8988T (cell line): ENCODE results near the gene MRPL41.
"Not testable (repeated sequence)": the region's sequence is repeated elsewhere in the genome, so short reads cannot be mapped to it uniquely, and the experiment has no call there.

Source experiments
- DNase-seq: peaks from one replicate; pipeline ENCODE4 v3.0.0; 2011

The MRPL41 gene

DNA sequence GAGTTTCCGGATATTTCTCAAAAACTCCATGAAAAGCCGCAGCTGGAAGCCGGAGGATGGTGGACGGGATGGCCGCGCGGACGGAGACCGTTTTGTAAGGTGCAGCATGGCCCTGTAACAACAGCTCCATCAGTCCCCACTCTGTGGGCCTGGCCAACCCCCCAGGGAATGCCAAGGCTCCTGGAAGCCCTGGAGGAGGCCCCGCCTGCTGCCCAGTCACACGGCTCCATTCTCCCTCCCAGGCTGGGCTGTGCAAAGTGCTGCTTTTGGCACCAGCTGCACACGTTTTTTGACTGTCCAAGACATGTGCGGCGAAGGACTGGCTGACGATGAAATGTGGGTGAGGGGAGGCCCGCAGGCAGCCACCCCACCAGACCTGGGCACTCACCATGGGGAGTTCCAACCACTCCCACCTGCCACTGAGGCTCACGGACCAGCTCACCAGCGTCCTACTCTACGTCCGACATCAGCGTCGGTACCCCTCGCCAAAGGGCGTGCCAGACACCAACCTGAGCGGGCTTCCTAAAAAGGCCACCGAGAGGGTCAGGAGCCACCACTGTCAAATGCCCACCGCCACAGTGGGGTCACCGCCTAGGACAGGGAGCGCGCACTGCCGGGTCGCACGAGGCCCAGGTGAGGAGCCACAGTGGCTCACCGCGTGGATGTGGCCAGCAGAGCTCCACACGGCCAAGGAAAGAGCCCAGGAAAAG is 28.8 kb upstream of the MRPL41 start:
- no peak for DNase-seq

- DNase-seq: no peak
Measured at GRCh38 chr9:137524161-137524980, 27.3 kb upstream of the MRPL41 start.

DNA sequence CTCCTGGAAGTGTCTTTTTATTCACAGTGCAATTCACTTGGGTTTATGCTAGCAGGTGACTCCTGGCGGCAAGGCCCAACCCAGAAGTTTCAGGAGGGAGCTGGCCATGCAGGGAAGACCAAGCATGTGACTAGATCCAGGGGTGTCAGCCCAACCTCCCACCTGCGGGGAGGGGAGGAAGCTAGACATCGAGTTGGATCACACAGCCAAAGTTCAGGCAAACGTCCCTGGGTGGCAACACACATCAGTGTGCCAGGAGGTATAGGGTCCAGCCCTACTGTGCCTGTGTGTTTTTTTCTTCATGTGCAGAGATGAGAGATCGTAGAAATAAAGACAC is 26.7 kb upstream of the MRPL41 start:
- no peak for DNase-seq

DNA sequence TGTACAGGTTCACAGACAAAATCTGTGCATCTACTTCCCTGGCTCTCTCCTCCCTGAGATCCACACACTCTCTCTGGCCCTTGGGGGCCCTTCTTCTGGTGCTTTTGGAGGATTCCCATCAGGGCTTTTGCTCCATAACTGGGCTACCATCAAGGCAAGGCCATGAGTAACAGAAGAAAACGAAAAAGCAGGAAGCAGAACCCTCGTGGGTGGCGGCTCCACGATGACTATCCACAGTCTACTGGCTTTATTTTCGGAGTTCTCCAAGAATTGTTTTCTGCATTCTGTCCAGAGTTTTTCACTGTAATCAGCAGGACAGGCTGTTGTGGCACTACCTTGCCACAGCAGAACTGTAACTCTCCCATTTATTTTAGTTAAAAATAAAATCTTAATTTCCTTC is 21.3 kb upstream of the MRPL41 start:
- DNase-seq: no peak

DNA sequence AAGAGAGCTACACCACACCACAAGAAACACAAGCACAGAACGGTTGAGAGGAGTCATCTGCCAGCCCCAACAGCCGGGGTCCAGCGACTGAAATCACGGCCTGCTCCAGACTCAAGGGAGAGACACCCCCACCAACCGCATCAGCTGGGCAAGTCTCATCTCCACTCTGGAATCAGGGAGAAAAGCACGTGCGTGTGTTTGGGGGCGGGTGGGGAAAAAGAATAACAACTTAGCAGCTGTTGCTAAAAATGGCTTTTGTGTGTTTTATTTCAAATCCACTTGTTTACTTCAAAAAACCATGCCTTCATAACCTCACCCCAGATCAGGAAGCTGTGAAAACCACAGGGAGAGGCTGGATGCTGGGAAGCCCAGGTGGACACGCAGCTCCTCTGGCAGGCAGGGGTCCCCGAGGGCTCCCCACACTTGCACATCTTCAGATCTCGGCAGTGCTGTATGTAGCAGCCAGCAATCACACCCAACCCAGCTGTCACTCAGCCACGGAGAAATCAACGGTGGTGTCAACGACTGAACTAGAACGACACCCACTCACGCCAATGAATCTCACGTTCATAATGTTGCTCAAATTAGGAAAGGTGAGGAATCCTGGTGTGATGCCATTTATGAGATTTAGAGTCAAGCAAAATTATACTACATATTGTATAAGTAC is 20.4 kb upstream of the MRPL41 start:
- DNase-seq: no peak

DNA sequence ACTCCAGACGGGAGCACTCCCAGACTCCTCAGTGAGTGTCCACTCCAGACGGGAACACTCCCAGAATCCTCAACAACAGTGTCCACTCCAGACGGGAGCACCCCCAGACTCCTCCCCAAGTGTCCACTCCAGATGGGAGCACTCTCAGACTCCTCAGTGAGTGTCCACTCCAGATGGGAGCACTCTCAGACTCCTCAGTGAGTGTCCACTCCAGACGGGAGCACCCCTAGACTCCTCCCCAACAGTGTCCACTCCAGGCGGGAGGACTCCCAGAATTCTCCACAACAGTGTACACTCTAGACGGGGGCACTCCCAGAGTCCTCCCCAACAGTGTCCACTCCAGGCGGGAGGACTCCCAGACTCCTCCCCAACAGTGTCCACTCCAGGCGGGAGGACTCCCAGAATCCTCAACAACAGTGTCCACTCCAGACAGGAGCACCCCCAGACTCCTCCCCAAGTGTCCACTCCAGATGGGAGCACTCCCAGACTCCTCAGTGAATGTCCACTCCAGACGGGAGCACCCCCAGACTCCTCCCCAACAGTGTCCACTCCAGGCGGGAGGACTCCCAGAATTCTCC is 18.7 kb upstream of the MRPL41 start:
- not testable (repeated sequence) for DNase-seq

- DNase-seq: peak; percentile 65
Measured at GRCh38 chr9:137534256-137535119, 17.2 kb upstream of the MRPL41 start.

DNA sequence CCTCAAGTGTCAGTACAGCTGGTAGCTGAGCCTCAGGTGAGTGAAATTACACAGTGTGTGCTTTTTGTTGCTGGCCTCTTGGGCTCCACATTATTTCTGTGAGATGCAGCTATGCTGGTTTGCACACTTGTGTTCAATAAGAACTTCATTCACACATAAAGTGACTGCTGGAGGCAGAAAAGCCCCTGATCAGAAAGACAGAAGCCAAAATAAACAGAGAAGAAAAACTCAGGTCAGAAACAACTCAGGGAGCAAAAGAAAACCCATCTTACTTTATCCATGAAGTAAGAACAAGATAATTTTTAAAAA is 16.6 kb upstream of the MRPL41 start:
- no peak for DNase-seq

DNA sequence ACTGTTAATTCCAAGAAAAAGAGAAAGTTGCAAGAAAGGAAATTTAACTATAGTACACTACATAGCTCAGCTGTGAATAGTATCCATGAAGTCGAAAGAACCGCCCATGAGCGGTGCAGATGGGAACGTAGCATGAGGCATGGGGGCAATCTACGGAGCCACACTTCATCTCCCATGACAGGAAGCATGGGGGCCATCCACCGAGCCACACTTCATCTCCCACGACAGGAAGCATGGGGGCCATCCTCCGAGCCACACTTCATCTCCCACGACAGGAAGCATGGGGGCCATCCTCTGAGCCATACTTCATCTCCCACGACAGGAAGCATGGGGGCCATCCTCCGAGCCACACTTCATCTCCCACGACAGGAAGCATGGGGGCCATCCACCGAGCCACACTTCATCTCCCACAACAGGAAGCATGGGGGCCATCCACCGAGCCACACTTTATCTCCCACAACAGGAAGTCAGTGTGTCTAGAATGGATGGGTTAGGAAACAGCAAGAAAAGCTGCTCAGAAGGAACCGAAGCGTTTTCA is 15.0 kb upstream of the MRPL41 start:
- DNase-seq: not testable (repeated sequence)

GRCh38 chr9:137538058-137538457 is 13.6 kb upstream of the MRPL41 start:
- no peak for DNase-seq

GRCh38 chr9:137540536-137540935 is 11.1 kb upstream of the MRPL41 start:
- DNase-seq: no peak

GRCh38 chr9:137542486-137542885 is 9.2 kb upstream of the MRPL41 start:
- DNase-seq: no peak

- DNase-seq: no peak
Measured at GRCh38 chr9:137543237-137543963, 8.3 kb upstream of the MRPL41 start.

- no peak for DNase-seq
Measured at GRCh38 chr9:137544176-137544760, 7.4 kb upstream of the MRPL41 start.

- no peak for DNase-seq
Measured at GRCh38 chr9:137545123-137545522, 6.6 kb upstream of the MRPL41 start.

GRCh38 chr9:137547687-137548543 is 3.8 kb upstream of the MRPL41 start:
- DNase-seq: no peak

- peak; percentile 81 for DNase-seq
Measured at GRCh38 chr9:137550231-137550621, 1.5 kb upstream of the MRPL41 start, which contains the start of gene PNPLA7. Gene PNPLA7 (minus strand): TSS chr9:137550402. CDS start chr9:137550197, 205 bp downstream.

DNA sequence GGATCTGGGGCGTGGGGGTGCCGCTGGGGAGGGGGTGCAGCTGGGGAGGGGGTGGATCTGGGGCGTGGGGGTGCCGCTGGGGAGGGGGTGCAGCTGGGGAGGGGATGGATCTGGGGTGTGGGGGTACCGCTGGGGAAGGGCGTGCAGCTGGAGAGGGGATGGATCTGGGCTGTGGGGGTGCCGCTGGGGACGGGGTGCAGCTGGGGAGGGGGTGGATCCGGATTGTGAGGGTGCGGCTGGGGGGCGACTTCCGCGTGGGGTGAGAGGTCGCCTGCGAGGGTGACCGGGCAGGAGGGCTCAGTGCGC is 768 bp upstream of the MRPL41 start:
- not testable (repeated sequence) for DNase-seq

GRCh38 chr9:137552022-137552768 is 516 bp downstream of the MRPL41 start:
- DNase-seq: peak; percentile 65

DNA sequence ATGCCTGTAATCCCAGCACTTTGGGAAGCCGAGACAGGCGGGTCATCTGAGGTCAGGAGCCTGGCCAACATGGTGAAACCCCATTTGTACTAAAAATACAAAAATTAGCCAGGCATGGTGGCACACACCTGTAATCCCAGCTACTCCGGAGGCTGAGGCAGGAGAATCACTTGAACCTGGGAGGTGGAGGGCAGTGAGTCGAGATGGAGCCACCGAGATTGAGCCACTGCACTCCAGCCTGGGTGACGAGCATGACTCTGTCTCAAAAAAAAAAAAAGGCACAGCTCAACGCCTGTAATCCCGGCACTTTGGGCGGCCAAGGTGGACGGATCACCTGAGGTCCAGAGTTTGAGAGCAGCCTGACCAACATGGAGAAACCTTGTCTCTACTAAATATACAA is 2.0 kb downstream of the MRPL41 start:
- DNase-seq: not testable (repeated sequence)
